ENCODE results near the gene TERT.

DNA sequence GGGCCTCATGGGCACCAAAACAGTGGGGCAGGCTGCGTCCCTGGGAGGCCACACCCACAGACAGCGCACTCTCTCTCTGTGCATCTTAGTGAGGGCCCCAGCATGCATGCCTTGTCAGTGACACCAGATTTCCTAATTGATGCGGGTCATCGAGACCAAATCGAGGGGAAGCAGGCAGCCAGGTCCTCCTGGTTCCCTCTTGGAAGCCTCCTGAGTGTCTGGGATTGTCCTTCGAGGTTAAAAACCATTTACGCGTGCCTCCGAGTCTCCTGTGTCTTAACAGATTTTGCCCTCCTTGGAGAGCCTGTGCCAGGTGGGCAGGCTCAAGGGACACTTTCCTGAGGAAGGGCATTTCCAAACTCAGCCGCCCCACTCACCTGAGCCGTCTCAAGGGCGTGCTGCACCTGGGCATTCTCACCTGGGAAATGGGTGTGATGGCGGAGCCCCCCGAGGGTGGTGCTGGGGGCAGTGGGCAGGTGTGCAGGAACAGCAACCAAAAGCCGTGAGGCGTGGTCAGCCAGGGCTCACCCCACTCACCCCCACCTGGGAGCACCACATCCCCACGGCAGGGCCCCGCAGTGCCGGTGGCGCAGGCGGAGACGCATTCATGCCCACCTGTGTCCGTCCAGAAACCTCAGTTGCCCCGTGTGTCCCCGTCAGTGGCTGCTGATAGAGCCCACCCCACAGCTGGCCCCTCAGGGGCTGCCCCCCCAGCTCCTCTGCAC, 90.7 kb downstream of the TERT start:
- TF ChIP-seq, protein P1, sequence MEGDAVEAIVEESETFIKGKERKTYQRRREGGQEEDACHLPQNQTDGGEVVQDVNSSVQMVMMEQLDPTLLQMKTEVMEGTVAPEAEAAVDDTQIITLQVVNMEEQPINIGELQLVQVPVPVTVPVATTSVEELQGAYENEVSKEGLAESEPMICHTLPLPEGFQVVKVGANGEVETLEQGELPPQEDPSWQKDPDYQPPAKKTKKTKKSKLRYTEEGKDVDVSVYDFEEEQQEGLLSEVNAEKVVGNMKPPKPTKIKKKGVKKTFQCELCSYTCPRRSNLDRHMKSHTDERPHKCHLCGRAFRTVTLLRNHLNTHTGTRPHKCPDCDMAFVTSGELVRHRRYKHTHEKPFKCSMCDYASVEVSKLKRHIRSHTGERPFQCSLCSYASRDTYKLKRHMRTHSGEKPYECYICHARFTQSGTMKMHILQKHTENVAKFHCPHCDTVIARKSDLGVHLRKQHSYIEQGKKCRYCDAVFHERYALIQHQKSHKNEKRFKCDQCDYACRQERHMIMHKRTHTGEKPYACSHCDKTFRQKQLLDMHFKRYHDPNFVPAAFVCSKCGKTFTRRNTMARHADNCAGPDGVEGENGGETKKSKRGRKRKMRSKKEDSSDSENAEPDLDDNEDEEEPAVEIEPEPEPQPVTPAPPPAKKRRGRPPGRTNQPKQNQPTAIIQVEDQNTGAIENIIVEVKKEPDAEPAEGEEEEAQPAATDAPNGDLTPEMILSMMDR (IDR thresholded peaks at IDR 0.05) = no peak
- TF ChIP-seq EP300 (IDR thresholded peaks at IDR 0.05) = no peak
